ENCODE measurements around the gene HOXD13.
A peak's percentile ranks its signal among the peaks of the same experiment; 100 is the strongest.

The HOXD13 gene

GRCh38 chr2:176137906-176138305 lies 45.4 kb downstream of the HOXD13 start:
- ATAC-seq (ENCODE audit: low read depth) = no peak
- H3K9me3 ChIP-seq (ENCODE audit: severe bottlenecking) = no peaks in the 10 kb centered on the region
- H3K4me3 ChIP-seq (ENCODE audit: severe bottlenecking) = no peak overlapping the region

GRCh38 chr2:176138526-176138922 lies 46.0 kb downstream of the HOXD13 start:
- no peaks in the 10 kb centered on the region for H3K27me3 ChIP-seq (ENCODE audit: insufficient read depth, poor library complexity, severe bottlenecking)
- no peaks in the 10 kb centered on the region for H3K36me3 ChIP-seq (ENCODE audit: low read depth)
- no peak overlapping the region for H3K27ac ChIP-seq (ENCODE audit: poor library complexity, severe bottlenecking)
- no peaks in the 10 kb centered on the region for H3K9me3 ChIP-seq (ENCODE audit: severe bottlenecking)
- H3K4me3 ChIP-seq (ENCODE audit: severe bottlenecking) = no peak overlapping the region
- ATAC-seq (ENCODE audit: low read depth) = no peak
- H3K4me1 ChIP-seq (ENCODE audit: insufficient read depth, poor library complexity, severe bottlenecking) = peaks cover 10% of the 10 kb centered on the region
- no peak for TF ChIP-seq CTCF (IDR thresholded peaks at IDR 0.05; ENCODE audit: poor library complexity, severe bottlenecking)
- no peak for DNase-seq (ENCODE audit: low spot score)

More at GRCh38 chr2:176137906-176138305, 45.4 kb downstream of the HOXD13 start:
- H3K36me3 ChIP-seq (ENCODE audit: low read depth) = no peaks in the 10 kb centered on the region
- H3K27me3 ChIP-seq (ENCODE audit: insufficient read depth, poor library complexity, severe bottlenecking) = no peaks in the 10 kb centered on the region
- no peak for TF ChIP-seq CTCF (IDR thresholded peaks at IDR 0.05; ENCODE audit: poor library complexity, severe bottlenecking)
- H3K27ac ChIP-seq (ENCODE audit: poor library complexity, severe bottlenecking) = no peak overlapping the region
- H3K4me1 ChIP-seq (ENCODE audit: insufficient read depth, poor library complexity, severe bottlenecking) = peaks cover 10% of the 10 kb centered on the region
- no peak for DNase-seq (ENCODE audit: low spot score)

GRCh38 chr2:176138923-176139660 lies 46.6 kb downstream of the HOXD13 start:
- peaks cover 10% of the 10 kb centered on the region for H3K4me1 ChIP-seq (ENCODE audit: insufficient read depth, poor library complexity, severe bottlenecking)
- H3K9me3 ChIP-seq (ENCODE audit: severe bottlenecking) = no peaks in the 10 kb centered on the region
- H3K27me3 ChIP-seq (ENCODE audit: insufficient read depth, poor library complexity, severe bottlenecking) = no peaks in the 10 kb centered on the region
- no peak overlapping the region for H3K27ac ChIP-seq (ENCODE audit: poor library complexity, severe bottlenecking)
- ATAC-seq (ENCODE audit: low read depth) = no peak
- TF ChIP-seq CTCF (IDR thresholded peaks at IDR 0.05; ENCODE audit: poor library complexity, severe bottlenecking) = no peak
- H3K36me3 ChIP-seq (ENCODE audit: low read depth) = no peaks in the 10 kb centered on the region
- no peak overlapping the region for H3K4me3 ChIP-seq (ENCODE audit: severe bottlenecking)
- DNase-seq (ENCODE audit: low spot score) = no peak

GRCh38 chr2:176139661-176140512 lies 47.4 kb downstream of the HOXD13 start:
- DNase-seq (ENCODE audit: low spot score) (no peak), ATAC-seq (ENCODE audit: low read depth) (no peak)
- no peaks in the 10 kb centered on the region for H3K36me3 ChIP-seq (ENCODE audit: low read depth)
- peaks cover 10% of the 10 kb centered on the region for H3K4me1 ChIP-seq (ENCODE audit: insufficient read depth, poor library complexity, severe bottlenecking)
- peak overlapping the region; percentile 42 for H3K4me3 ChIP-seq (ENCODE audit: severe bottlenecking)
- no peak overlapping the region for H3K27ac ChIP-seq (ENCODE audit: poor library complexity, severe bottlenecking)
- TF ChIP-seq CTCF (IDR thresholded peaks at IDR 0.05; ENCODE audit: poor library complexity, severe bottlenecking) = no peak
- H3K27me3 ChIP-seq (ENCODE audit: insufficient read depth, poor library complexity, severe bottlenecking) = no peaks in the 10 kb centered on the region
- no peaks in the 10 kb centered on the region for H3K9me3 ChIP-seq (ENCODE audit: severe bottlenecking)

Data from RWPE2 (cell line).